Right kidney (tissue), 1 donor: Measurements from ENCODE around the gene ADAM21.
"Not testable (repeated sequence)": the region's sequence is repeated elsewhere in the genome, so short reads cannot be mapped to it uniquely, and the experiment has no call there.

Experiments used
- DNase-seq: peaks from one replicate; pipeline ENCODE4 v3.0.0-alpha.2; 2016

Gene ADAM21

DNA sequence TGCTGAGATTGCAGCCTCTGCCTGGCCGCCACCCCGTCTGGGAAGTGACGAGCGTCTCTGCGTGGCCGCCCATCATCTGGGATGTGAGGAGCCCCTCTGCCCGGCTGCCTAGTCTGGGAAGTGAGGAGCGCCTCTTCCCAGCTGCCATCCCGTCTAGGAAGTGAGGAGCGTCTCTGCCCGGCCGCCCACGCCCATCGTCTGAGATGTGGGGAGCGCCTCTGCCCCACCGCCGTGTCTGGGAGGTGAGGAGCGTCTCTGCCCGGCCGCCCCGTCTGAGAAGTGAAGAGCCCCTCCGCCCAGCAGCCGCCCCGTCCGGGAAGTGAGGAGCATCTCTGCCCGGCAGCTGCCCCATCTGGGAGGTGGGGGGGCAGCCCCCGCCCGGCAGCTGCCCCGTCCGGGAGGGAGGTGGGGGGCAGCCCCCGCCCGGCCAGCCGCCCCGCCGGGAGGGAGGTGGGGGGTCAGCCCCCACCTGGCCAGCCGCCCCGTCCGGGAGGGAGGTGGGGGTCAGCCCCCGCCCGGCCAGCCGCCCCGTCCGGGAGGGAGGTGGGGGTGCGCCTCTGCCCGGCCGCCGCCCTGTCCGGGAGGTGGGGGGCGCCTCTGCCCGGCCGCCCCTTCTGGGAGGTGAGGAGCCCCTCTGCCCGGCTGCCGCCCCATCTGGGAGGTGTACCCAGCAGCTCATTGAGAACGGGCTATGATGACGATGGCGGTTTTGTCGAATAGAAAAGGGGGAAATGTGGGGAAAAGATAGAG, 25.6 kb downstream of the ADAM21 start:
- DNase-seq, result not testable (repeated sequence)

DNA sequence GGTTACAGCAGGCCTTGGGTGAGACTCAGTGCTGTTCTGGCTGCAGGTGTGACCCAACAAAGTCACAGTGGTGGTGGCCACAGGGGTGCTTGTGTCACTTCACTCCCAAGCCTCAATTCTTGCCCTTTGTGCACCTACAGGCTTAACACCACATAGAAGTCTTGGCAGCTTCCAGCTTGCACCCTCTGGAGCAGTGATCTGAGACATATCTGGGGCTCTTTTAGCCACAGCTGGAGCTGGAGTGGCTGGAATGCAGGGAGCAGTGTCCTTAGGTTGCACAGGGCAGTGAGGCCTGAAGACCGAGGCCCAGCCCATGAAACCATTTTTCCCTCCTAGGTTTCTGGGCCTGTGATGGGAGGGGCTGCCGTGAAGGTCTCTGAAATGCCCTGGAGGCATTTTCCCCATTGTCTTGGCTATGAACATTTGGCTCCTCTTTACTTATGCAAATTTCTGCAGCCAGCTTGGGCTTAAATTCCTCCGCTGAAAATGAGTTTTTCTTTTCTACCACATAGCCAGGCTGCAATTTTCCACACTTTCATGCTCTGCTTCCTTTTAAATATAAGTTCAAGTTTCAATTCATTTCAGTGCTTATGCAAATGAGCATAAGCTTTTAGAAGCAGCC, 37.7 kb downstream of the ADAM21 start:
- DNase-seq, result no peak

DNA sequence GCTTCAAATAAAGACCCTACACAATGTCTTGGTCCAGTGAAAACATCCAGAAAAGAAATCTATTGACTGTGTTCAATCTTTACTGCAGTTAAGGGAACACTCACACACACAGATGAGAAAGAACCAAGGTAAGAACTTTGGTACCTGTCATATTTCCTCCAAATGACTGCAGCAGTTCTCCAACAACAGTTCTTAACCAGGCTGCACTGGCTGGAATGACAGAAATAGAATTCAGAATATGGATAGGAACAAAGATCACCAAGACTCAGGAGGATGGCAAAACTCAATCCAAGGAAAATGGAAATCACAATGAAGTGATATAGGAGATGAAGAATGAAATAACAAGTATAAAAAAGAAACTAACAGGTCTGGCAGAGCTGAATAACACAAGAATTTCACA, 46.2 kb downstream of the ADAM21 start:
- DNase-seq, result no peak
